GM19351 (cell line): Measurements from ENCODE around the gene CELF4.

ENCODE experiments used
- ATAC-seq: cut with Tn5 transposase; IDR thresholded peaks from one replicate; pipeline ENCODE4 v1.9.1; 2021; ENCODE audit warnings: mild to moderate bottlenecking, moderate library complexity; ENCODE audit not compliant: unreplicated experiment

The CELF4 gene

GRCh38 chr18:37395631-37396030 lies 170.0 kb downstream of the CELF4 start:
- ATAC-seq, result no peak

DNA sequence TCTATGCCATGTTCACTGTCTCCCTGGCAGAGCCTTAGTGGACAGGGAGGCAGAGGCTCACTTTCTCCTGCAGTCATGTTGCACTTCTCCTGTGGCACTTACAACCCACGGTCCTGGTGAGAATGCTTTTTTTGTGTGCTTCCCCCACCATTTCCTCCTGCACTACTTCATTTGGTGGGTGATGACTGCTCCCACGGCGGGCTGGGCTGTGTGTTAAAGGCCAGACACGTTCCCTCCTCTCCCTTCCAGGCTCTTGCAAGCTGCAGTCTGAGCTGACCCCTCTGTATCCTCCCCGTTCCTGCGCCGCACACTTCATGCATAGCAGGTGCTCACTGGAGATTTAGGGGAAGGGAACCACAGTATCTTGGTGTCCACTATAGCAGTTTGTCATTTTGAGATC lies 170.5 kb downstream of the CELF4 start:
- no peak for ATAC-seq

DNA sequence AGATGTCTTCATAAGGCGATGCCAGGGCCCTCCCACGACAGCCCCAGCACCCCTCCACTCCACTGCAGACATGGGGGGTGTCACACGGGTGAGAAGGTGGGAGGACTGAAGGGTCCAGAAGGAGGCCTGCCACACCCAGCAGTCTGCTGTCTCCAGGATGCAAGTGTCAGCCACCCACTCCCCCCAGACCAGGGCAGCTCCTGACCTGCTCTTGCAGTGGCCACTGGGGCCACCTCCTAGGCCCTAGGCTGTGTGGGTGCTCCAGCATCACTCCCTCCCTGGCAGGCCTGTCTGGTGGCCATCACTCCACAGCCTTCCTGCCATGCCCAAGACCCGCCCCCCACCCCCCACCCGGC lies 171.0 kb downstream of the CELF4 start:
- ATAC-seq, result no peak

- no peak for ATAC-seq
These were observed 171.5 kb downstream of the CELF4 start for GRCh38 chr18:37393945-37394609.

GRCh38 chr18:37393221-37393827 lies 172.3 kb downstream of the CELF4 start:
- no peak for ATAC-seq

GRCh38 chr18:37392648-37393047 lies 172.9 kb downstream of the CELF4 start:
- ATAC-seq, result peak; percentile 11

DNA sequence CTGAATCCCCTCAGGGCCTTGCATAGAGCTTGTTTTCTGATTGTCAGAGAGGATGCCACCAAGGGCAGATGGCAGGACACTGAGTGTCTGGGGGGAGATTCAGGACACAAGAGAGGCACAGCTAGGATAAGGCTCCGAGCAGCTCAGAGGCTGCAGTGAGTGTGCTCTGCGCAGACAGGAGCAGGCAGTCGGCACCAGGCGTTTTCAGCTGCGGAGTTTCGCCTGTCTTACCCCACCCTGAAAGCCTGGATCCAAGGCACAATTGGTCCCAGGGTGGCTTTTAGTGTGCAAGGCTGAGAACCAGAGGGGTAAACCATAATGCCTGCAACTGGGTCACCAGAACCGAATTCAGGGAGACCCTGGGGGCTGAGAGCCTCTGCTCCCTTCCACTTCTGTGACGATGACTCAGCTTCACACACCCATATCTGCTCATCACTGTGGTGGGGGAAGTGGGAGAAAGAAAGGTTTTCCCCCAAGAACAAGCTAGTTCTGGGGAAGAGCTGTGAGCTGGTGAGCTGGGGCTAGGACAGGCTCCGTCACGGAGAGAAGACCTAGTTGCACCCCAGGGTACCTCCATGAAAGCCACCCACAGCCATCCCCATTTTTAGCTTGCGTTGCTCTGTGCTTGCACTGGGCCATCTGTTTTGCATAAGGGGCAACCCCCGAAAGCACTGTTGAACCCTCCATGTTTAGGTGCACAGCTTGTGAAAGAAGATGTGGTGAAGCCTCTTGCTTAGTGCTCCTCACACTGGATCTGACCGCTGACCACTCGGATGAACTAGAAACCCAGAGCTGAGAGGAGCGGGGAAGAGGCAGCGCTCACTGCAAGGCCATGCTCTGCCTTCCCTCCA lies 173.7 kb downstream of the CELF4 start:
- ATAC-seq, result peak; percentile 95

DNA sequence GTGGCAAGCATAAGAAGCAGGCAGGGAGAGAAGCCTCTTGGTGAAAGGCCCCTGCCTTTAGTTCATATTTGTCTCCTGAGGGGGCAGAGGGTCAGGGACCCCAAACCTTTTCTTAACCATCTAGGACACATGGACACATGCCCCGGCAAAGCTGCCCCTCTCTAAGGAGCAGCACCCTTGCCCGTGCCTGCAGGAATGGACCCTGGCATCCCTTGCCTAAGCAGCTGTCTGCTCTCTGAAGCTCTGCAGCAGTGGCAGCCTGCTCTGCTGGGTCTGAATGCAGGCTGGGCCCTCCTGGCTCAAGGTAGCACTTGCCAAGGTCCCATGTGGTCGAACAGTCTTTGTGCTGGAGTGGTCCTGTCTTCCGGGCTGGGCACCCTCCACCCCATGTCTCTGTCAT lies 174.4 kb downstream of the CELF4 start:
- ATAC-seq, result no peak

DNA sequence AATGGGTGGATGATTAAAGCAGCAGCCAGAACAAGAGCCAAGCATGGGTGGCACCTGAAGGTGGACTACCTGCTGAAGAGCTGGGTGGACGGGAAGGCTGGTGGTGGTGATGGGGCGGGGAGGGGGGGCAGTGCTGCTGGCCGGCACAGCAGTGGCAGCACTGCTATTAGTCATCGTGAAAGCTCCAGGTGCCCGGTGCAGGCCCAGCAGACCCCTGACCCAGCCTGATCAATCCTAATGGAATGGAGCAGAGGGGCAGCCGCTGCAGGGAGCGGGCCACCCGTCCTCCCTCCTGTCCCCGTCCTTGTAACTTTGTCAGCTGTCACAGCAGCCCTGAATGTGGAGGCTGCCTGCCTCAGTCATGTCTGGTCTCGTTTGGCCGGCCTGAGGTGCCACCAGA lies 174.9 kb downstream of the CELF4 start:
- no peak for ATAC-seq

DNA sequence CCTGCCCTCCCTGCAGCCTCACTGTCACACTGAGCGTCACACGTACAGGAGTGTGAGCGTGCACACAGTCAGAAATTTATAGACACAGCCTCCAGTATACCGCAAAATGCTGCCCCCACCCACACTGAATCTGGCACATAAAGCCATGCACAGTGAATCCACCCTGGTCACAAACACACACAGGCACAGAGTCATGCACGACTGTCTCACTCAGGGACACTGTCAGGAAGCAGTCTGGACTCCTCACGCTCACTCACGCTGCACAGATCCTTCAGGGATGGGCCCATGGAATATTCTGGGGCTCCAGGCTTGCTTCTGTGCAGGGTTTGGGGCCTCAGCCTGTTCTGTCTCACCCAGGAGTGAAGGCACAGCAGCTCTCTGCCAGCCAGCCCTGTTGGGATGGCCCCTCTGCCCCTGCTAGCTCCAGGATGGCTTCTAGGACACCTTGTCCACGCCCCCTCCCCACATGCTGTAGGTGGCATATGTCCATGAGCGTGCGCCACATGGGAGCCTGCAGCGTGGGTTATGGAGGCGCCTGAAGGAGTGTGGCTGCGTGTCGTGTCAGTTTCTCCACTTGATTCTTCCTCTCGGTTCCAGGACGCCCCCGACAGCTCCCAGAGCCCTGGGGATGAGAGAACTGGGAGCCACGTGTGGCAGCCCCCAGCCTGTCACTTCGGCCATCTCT lies 175.8 kb downstream of the CELF4 start:
- ATAC-seq, result no peak

DNA sequence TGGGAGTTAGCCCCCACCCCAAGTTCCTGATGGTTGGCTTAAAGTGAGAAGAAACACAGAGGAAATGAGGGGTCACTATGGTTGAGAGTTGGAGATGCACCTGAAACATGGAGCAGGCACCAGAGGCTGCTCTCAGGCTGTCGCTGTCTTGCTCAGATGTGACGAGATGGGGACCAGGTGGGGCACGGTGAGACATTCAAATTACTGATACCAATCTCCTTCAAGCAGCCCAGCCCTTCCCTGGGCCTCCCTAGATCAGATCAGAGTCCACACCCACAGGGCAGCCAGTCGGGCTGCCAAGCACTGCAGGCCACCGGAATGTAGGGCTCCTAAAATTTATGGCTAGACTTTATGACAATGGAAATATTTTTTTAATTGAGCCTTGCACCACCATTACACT lies 176.6 kb downstream of the CELF4 start:
- no peak for ATAC-seq

DNA sequence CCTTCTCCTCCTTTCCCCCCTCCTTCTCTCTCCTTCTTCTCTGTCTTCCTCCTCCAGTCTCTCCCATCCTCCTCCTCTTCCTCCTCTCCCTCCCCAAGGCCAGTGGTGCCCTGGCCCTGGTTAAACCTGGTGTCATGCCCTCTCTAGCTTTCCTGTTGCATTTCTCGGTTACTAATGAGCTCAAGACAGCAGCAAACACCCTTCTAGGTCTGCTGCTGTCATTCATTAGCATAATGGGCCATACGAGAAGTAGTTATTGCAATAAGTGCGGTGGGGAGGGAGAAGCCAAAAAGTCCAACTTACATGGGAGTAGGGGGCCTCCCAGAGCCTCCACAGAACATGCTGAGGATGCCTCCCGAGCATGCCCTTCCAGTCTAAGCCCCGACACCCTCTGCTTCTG lies 177.2 kb downstream of the CELF4 start:
- ATAC-seq, result no peak

GRCh38 chr18:37385846-37386778 lies 179.5 kb downstream of the CELF4 start:
- ATAC-seq, result no peak

- ATAC-seq, result no peak
These were observed 181.6 kb downstream of the CELF4 start for GRCh38 chr18:37383846-37384595.

- ATAC-seq, result no peak
These were observed 182.4 kb downstream of the CELF4 start for GRCh38 chr18:37383036-37383785.

- no peak for ATAC-seq
These were observed 184.0 kb downstream of the CELF4 start for GRCh38 chr18:37381554-37381953.

DNA sequence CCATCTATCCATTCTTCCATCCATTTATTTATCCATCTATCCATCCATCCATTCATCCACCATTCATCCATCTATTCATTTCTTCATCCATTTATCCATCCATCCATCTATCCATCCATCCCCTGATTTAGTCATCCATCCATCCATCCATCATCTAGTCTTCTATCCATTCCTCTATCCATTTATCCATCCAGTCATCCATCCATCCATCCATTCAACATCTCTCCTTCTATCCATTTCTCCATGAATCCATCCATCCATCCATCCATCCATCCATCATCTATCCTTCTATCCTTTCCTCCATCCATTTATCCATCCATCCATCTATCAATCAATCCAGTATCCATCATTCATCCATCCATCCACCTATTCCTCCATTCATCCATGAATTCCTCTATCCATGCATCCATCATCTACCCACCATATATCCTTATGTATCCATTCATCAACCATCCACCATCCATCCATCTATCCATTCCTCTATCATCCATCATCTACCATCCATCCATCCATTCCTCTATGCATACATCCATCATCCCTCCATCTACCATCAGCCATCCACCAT lies 185.0 kb downstream of the CELF4 start:
- no peak for ATAC-seq

DNA sequence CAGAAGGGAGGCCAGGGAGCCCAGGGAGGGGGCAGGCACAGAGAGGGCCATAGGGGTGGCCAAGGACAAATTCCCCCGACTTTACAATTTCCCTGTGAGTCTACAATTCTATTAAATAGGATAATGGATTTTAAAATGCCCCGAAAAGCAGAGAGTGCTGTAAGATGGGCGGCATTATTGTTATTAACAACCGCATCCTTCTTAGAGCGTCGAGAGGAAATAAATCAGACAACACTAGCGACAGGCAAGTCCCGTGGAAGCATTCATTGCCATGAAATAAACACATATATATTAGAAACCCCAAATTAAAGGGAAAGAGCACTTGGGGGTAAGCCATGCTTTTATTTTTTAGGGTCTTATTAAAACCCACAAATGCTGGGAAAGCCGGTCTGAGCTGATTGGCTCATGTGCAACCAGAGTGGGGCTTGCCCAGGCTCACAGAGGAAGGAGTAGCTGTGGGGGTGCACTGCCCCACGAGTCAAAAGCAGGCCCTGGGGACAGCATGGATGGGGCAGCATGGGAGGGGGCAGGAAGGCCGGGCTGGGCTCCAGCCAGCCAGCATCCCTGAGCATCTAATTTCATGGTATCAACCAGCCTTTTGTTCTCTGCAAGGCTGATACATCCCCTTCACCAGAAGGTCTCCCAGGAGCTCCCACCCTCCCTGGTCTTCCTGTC lies 187.1 kb downstream of the CELF4 start:
- no peak for ATAC-seq
